ENCODE results near the gene AR.

AR gene

GRCh38 chrX:67610282-67610681, 66.5 kb downstream of the AR start:
- DNase-seq (ENCODE audit: extremely low read depth, low read depth) = no peak
- no peak for TF ChIP-seq CTCF (IDR thresholded peaks at IDR 0.05; ENCODE audit: low read depth, low read length)

- TF ChIP-seq CTCF (IDR thresholded peaks at IDR 0.05; ENCODE audit: low read depth, low read length) = no peak
Measured at GRCh38 chrX:67612231-67612630, 68.4 kb downstream of the AR start.

GRCh38 chrX:67613366-67613765, 69.5 kb downstream of the AR start:
- TF ChIP-seq CTCF (IDR thresholded peaks at IDR 0.05; ENCODE audit: low read depth, low read length) = no peak
- DNase-seq (ENCODE audit: extremely low read depth, low read depth) = no peak

More at GRCh38 chrX:67612231-67612630, 68.4 kb downstream of the AR start:
- DNase-seq (ENCODE audit: extremely low read depth, low read depth) = no peak

GRCh38 chrX:67613996-67614395, 70.2 kb downstream of the AR start:
- no peak for DNase-seq (ENCODE audit: extremely low read depth, low read depth)
- no peak for TF ChIP-seq CTCF (IDR thresholded peaks at IDR 0.05; ENCODE audit: low read depth, low read length)

GRCh38 chrX:67614423-67614822, 70.6 kb downstream of the AR start:
- TF ChIP-seq CTCF (IDR thresholded peaks at IDR 0.05; ENCODE audit: low read depth, low read length) = no peak
- no peak for DNase-seq (ENCODE audit: extremely low read depth, low read depth)

GRCh38 chrX:67619253-67619652, 75.4 kb downstream of the AR start:
- TF ChIP-seq CTCF (IDR thresholded peaks at IDR 0.05; ENCODE audit: low read depth, low read length) = no peak
- DNase-seq (ENCODE audit: extremely low read depth, low read depth) = no peak

GRCh38 chrX:67622053-67622585, 78.3 kb downstream of the AR start:
- no peak for TF ChIP-seq CTCF (IDR thresholded peaks at IDR 0.05; ENCODE audit: low read depth, low read length)
- DNase-seq (ENCODE audit: extremely low read depth, low read depth) = no peak
